GM04504 (cell line): ENCODE measurements around the gene UFSP2.

ENCODE experiments used
- DNase-seq: peaks from one replicate; pipeline ENCODE4 v3.0.0-alpha.2; 2012; ENCODE audit warnings: low read depth

The UFSP2 gene

DNA sequence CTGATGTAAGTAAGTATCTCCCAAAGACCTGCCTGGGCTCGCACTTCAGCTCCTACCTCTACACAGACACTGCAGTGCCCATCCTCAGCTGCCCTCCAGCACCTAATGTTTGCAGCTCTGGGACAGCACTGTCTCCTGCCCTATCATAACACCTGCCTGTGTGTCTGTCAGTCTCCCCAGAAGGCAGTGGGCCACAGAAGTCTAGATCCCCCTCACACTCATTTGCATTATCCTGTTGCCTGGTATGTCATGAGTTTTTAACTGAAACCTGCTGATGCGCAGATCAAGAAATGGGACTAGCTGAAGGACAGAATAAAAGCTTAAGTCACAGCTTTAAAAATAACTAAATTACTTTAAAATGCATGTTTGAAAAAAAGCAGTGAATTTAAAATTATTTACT, 73.0 kb downstream of the UFSP2 start:
- no peak for DNase-seq

DNA sequence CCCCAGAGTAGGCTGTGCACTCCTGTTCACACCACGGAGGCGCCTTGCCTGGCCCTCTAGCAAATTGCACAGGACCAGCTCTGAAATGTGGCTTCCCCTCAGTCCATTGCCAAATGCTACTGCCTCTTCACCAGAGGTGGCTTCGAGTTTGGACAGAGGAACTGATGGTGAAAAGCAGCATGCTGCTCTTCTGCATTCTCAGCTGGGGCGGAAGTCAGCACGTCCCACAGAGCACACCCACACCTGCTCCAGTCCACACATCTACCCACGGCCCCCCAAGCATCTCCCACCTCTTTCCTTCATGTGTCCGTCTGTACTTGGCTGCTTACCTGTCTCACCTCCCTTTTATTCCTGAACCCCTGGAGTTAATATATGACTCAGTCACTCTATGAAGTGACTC, 73.6 kb downstream of the UFSP2 start:
- DNase-seq = no peak

DNA sequence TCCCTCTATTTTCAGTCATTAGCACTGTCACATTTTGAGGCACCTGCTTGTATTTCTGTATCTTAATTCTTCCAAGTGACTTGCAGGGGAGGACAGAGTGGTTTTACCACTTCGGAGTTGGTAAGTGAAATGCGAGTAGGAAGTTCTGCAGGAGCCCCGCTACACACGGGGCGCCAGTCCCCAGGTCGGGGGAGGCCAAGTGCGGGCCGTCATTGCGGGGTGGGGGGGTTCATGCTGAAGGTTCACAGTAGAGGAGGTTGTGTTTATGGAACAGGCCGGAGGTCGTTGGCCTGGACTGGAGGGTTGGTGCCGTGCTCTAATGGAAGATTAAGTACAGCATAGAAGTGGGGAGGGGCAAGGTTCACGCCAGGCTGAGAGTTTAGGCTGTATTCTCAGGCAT, 74.1 kb downstream of the UFSP2 start:
- DNase-seq = no peak
